DMS114 treated with DMSO at 0.1 percent for 48 hours (cell line): ENCODE results near the gene SMARCD1.
A peak's percentile ranks its signal among the peaks of the same experiment; 100 is the strongest.

Experiments used
- DNase-seq: peaks from one replicate; lab custom pipeline; 2025; ENCODE audit not compliant: unreplicated experiment; lab: John Stamatoyannopoulos, UW

Gene SMARCD1

DNA sequence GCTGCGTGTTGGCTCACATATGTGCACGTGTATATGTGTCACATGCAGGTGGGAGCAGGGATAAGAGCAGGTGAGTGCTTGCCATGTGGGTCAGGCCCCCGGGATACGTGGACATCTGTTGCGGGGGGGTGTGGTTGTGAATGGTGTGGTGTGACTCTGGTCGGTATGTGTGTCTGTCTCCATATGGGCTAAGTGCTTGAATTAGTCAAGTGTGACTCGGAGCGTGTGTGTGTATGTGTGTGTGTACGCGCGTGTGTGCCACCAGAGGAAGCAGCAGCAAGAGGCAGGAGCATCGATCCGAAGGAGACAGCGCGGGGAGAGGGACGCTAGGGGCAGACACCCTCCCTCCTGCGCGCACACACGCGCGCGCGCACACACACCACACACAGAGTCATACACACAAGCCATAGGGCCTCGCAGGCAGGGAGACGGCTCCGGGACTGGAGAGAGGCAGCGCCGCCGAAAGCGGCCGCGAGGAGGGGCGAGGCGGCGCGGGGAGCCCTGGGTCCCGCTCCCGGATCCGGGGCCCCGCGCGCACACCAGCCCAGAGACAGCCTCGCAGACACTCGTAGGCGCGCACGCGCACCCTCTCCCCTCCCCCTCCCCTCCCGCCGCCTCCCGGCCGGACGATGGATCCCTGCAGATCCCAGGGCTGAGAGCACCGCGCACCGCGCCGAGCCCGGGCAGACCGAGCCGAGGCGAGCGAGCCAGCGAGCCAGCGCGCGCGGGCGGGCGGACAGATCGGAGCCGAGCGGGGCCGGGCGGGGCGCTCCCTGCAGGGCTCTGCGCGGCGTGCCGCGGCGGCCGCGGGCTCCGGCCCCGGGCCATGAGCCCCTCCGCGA lies 27.9 kb upstream of the SMARCD1 start, which contains the start of gene ASIC1:
Gene ASIC1 (plus strand): TSS at position 597 of the 842 bp plus-strand sequence. CDS start 1,171 bp downstream, outside the sequence.
- peak; percentile 68 for DNase-seq

DNA sequence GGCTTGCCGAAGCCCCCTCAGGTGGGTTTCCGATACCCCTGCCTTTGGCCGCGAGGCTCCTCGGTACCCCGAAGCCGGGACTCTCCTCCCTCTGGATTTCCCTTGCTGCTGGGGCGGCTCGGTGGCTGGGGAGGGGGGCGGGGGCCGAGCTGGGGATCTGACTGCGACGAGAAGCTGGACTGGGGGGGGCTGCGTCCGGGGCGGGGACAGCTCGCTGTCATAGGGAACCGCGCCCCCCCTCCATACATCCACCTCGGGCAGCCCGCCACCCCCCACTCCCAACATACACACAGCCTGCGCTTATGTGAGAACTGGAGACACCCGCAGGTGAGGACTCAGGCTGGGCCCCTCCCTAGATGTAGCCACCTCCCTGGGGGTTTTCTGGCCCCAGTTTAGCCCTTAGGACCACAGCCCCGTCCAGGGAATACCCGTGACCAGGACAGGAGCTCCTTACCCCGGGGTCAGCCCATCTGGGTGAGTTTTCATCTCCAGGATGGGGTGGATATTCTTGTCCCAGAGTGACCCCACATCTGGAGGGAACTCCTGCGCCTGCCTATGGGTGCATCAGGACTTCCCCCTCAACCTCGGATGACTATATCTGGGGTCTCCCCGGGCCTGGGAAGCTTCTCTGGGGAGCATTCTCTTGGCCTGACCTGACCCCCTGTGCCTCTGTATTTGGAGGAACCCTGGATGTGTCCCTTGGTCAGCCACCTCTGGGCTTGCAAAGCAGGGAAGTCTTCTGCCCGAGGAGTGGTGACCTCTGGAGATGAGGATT lies 27.1 kb upstream of the SMARCD1 start:
- no peak for DNase-seq

DNA sequence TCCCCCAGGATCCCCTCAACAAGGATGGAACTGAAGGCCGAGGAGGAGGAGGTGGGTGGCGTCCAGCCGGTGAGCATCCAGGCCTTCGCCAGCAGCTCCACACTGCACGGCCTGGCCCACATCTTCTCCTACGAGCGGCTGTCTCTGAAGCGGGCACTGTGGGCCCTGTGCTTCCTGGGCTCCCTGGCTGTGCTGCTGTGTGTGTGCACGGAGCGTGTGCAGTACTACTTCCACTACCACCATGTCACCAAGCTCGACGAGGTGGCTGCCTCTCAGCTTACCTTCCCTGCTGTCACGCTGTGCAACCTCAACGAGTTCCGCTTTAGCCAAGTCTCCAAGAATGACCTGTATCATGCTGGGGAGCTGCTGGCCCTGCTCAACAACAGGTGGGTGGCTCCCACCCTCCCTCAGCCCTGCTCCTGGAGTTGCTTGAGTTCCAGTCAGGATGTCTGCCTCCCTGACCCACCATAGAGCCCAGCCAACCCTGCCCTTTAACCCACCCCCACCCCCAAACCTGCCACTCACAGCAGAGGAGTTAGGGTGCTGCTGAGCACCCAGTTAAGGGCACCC lies 26.3 kb upstream of the SMARCD1 start:
- DNase-seq = no peak

DNA sequence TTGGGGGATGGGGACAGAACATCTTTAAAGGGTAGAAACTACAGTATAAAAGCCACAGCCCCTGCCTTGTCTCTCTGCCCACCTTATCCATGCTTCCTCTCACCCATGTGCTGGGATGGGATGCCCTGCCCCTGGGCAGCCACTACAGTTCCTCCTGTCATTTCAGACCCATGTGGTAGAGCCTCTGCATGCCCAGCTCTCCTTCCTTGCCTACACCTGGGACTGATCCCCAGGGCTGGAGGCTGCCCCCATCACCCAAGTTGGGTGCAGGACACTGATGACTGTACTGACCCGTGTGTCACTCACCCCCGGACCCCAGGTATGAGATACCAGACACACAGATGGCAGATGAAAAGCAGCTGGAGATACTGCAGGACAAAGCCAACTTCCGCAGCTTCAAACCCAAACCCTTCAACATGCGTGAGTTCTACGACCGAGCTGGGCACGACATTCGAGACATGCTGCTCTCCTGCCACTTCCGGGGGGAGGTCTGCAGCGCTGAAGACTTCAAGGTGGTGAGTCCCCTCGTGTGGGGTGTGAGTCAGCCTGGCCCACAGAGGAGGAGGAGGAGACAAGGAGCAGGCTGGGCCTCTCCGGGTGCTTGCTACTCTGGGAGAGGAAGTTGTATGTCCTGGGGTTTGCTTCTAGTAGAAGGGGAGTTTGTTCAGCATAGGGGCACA lies 25.6 kb upstream of the SMARCD1 start:
- no peak for DNase-seq

DNA sequence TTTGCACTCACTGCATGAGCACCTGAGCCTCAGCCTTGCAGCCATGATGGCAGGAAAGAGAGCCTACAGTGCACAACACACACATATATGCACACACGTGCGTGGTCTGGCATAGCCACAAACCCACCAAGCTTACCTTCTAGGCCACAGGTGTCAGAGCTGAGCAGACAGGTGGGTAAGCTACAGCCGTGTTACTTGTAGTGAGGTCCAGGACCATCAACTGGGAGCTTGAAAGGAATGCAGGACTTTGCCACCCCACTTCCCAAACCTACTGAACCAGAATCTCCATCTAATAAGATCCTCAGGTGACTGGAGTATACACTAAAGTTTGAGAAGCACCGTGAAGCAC lies 25.0 kb upstream of the SMARCD1 start:
- DNase-seq = no peak

- DNase-seq = no peak
These were observed 24.0 kb upstream of the SMARCD1 start for GRCh38 chr12:50061171-50061570.

DNA sequence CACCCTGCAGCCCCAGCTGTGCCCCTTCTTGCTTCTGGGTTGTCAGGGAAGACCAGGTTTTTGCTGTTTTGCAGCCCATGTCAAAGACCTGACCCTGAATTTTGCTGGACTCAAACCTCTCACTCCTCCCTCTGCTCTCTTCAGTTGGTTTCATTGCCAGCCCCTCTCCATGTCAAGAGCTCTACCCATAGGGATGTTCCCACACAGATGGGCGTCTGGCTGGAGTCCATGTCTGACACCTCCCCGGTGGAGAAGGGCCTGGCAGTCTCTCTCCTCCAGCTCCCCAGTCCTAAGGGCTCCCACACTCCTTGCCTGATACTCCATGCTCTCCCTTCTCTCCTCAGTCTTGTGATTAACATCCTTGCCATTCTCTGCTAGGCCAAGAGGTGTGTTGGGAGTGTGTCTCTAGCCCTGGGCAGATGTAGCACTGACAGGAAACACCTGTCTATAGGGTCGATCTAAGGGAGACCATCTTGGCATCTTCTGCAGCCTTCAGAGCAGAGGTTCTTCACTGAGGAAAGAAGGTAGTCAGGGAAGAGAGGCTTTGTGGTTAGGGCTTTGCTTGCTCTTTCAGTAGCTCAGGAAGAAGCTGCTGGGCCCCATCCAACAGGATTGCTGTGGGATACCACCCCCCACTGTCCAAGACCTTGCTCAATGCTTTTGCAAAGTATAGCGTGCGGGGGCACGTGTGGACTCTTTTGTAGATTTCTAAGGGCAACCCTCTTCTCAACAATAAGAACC lies 23.0 kb upstream of the SMARCD1 start:
- no peak for DNase-seq

DNA sequence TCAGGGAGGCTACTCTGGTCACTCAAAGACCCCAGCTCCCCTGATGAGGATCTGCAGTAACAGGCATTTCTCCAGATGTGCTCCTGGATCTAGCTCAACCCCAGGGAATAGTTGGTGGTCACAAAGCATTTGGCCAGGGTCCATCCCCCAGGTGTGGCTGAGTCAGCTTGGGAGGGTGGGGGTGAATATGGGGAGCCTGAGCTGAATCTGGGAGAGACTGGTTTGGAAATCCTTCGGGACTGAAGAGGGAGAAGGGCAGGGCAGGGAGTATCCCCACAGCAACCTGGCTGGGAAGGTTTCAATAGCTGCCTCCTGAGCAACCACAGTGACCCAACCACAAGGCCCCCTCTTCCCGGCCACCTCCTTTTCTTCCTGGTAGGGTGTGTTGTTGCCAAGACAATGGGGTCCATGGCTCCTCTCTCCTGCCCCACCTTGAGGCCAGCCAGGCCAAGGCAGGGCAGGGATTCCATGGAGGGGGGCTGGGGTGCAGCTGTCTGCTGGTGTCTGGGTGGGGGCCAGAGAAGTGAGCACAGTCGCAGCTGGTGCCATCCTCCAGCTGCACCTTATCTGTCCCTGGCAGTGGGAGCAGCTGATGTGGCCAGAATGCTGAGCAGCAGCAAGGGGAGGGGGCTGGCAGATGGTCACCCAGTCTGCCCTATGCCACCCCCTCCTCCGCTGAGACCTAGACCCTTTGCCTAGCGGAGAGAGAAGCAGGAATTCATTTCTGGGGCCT lies 22.2 kb upstream of the SMARCD1 start:
- DNase-seq = no peak

DNA sequence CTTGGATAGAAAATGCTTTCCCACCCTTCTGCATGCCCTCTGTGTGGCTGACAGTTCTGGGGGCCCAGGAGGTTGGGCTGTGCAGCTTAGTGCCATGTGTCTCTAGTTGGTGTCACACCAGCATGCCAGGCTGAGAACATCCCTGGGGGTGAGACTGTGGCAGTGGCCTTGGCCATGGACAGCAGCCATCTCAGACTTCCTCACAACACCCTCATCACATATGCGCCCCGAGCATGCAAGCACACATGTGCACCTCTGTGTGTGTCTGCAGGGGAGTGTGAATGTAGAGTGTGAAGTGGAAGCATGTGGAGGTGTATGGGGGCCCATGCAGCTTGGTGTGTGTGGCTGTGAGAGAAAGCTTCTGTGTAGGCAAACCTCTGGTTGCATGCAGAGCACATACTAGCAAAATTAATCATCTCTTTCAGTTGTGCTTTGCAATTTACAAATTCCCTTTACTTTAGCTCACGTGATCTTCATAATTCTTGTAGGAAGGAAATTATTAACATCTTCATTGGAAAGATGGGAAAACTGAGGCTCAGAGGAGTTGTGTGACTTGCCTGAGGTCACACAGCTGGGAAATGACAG lies 19.3 kb upstream of the SMARCD1 start:
- no peak for DNase-seq

DNA sequence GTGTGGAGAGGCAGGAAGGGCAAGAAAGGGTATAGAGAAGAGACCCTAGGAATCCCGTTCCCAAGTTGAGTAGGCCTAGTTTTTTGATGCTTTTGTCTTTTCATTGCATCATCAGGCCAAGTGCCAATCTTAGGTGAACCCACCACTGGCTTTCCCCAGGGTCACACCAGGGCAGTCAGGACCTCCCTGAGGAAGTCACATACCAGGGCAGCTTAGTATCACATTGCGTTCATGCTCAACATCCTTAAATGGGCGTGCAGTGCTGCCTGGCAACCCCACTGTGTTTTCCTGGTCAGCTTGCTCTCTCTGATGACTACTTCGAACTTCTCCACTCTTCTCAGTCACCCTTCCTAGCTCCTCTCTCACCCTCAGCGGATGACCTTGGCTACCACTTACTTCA lies 18.7 kb upstream of the SMARCD1 start:
- no peak for DNase-seq

- no peak for DNase-seq
These were observed 16.1 kb upstream of the SMARCD1 start for GRCh38 chr12:50069069-50069468.

- no peak for DNase-seq
These were observed 15.6 kb upstream of the SMARCD1 start for GRCh38 chr12:50069539-50069938.

GRCh38 chr12:50070314-50071060 lies 14.7 kb upstream of the SMARCD1 start:
- DNase-seq = peak; percentile 81

DNA sequence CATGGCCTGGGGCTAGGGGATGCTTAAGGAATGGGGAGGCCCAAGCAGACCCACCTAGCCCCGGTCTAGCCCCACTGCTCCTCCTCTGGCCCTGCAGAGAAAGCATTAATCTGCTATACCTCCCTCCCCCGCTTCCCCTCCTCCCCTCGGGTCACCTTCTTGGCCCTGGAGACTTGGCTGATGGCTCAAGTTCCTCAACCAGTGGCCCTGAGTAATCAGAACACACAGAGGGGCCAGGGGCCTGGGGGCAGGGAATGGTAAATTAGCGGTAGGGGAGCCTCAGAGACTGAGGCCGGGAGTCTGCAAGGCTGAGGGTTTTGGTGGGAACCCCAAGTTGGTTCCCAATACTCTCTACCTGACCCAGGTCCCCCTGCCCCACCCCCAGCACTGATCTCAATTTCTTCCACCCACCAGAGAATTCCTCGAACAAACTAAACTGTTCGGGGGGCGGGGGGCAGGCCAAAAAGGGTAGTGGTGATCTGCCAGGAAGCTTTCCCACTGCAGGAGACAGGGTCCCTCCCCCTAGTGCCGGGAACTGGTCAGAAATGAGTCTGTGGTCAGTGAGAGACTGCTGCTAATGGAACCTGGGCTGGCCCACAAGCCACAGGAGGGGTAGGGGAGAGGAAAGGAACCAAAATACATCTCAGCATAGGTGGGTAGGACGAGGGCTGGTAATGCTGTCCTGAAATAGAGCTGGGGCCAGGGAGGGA lies 12.8 kb upstream of the SMARCD1 start:
- no peak for DNase-seq

DNA sequence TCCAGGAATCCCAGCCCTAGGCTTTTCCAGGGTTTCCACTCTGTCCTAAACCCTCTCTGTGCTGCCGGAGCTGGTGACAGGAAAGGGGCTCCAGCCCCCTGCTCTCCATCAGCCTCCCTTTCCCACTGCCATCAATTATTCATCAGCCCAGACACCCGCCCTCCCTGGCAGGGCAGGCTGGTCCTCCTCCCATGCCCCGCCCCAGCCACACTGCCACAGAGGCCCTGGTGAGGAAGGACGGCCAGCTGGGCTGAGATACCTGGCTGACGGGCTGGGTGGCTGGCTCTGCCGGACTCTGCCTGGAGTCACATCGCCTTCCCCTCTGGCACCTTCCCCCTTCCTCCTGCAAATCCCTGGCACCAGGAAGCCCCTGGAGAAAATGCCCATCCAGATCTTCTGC lies 11.9 kb upstream of the SMARCD1 start:
- DNase-seq = no peak

DNA sequence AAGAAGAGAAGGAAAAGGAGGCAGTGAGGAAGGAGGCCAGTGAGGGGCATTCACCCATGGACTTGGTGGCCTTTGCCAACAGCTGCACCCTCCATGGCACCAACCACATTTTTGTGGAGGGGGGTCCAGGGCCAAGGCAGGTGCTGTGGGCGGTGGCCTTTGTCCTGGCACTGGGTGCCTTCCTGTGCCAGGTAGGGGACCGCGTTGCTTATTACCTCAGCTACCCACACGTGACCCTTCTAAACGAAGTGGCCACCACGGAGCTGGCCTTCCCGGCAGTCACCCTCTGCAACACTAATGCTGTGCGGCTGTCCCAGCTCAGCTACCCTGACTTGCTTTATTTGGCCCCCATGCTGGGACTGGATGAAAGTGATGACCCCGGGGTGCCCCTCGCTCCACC lies 11.4 kb upstream of the SMARCD1 start:
- no peak for DNase-seq

DNA sequence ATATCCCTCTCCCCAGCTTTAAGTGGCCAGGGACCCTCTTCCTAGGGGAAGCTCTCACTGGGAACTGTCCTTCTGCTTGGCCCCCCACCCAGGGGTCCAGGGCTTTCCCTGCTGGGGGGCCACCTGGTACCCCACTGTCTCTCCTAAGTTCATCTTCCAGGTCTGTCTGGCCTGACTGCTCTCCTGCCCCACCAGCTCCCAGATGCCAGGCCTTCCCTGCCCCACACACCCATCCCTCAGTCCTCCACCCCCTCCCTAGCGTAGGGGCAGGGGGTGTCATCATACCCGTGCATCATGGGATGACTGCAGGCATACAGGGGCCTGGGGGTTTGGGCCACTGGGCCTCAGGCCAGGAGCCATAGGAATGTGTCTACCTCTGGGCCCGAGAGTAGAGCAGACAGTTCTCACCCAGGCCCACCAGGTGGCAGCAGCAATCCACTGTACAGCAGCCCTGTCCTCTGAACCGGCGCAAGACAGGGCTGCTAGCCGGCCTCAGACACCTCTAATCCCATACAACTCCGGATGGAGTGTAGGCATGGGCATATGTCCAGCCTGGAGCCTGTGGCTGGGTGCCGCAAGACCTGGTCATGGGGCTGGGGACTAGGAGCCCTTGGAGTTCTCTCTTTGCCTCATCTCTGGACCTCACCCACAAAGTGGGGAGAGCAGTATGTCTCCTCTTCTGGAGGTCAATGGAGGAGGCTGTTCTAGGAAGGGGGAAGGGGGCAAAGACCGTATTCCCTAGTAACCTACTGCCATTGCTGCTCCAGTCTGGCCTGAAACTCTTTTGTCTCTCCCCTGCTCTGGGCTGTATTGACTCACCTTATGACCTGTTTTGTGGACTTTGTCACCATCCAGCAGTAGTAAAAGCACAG lies 10.0 kb upstream of the SMARCD1 start:
- peak; percentile 76 for DNase-seq
